T follicular helper cell (primary cell): ENCODE data around the gene NDUFAF4.
A peak's percentile ranks its signal among the peaks of the same experiment; 100 is the strongest.

Source experiments
- DNase-seq: peaks from one replicate; pipeline ENCODE4 v3.0.0-alpha.2; 2020; ENCODE audit warnings: low read depth
- total RNA-seq, 2 experiments: gene quantifications; one replicate each; lab custom pipeline; 2026; lab: John Stamatoyannopoulos, UW

Gene NDUFAF4
- total RNA-seq: 21.5 to 72.3 reads per million in 2 experiments

DNA sequence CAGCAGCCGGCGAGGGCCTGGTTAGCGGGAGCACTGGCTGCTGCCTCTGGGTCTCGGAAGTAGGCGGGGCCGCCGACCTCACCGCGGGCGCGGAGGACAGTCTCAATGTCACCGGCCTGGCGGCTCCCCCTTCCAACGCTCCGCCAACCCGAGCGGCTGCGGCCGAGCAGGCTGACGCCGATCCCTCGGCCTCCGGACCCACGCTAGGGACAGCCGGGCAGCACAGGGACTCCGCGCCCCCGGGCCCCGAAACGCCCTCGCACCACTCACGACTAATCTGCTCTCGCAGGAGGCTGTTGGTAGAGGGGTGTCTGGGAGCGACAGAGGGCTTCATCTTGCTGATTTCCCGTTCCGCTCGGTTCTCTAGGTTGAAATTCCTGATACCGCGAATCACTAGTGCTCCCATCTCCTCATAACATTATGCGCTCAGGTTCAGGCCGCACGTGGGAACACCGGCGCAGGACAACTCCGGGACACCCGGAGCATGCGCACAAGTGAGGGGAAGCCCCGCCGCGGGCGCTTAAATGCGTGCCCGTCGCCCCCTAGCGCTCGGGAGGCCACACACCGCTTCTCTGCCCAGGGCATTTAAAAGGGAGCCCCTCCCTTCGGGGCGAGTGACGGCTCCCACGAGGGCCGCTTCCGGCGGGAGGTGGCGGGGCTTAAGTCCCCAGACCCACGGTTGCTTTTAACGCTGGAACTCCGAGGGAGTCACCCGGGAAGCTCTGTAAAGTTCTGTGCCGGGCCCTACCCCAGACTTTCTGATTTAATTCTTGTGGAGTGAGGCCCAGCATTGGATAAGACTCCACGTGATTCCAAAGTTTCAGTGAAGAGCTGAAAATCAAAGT is at the start of gene NDUFAF4:
NDUFAF4 (minus strand) TSS at position 496 of the 845 bp plus-strand sequence; CDS start at position 406, 90 bp downstream.
- peak; percentile 94 for DNase-seq

DNA sequence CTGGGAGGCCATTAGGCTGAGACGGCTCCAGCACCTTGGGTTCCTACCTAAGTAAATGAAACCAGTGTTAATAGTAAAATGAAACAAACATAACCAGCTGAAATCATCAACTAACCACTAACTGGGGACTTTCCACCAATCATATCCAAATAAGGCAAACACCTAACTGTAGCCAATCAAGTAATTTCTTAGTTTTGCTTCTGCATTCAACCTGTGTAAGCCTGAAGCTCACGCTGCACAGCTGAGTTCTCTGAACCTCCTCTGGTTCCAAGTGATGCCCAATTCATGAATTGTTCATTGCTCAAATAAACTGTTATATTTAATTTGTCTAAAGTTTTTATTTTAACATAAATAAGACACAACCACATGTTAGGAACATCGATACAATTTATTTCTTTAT is 49.4 kb upstream of the NDUFAF4 start:
- no peak for DNase-seq

DNA sequence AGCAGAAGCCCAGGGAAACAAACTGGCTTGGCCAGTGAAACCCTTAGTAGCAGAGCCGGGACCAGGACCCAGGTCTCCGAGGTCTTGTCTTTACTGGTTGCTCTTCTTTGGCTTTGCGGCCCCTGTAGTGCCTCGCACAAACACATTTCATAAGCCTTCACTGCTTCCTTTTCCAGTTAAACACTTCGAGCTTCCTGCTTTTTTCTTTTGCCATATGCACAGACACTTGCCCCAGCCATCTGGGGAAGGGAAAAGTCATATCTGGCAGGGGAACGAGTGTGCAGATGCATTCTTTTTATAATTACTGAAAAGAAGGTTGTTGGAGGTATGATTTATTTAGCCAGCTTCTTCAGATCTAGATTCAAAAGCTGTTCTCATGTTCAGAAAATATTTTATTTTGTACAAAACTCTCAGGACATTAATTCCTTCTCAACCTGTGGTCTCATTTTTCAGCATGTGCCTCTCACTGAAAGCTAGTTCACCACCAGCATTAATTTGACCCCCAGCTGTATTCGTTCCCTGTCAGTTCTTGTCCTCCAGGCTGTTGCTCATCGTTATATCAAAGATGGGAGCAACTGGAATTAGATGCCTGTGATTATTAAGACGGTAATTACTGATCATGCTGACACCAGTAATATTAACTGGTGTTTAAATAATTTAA is 46.0 kb upstream of the NDUFAF4 start:
- no peak for DNase-seq

DNA sequence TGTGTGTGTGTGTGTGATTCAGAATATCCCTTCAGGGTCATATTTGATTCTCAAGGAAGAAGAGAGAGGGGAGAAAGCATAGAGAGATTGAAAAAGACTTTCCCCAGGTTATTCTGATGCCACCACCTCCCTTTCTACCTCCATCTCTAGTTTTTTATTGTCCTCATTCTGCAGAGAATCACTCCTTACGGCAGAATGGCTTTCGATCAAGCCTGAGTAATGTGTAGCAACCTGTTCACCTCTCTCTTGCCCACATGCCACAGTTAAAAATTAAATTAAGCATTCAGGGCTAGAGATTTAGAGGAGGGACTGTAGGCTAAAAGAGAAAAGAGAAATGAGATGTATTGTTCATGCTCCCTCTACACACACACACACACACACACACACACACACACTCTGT is 45.0 kb upstream of the NDUFAF4 start:
- DNase-seq: no peak

DNA sequence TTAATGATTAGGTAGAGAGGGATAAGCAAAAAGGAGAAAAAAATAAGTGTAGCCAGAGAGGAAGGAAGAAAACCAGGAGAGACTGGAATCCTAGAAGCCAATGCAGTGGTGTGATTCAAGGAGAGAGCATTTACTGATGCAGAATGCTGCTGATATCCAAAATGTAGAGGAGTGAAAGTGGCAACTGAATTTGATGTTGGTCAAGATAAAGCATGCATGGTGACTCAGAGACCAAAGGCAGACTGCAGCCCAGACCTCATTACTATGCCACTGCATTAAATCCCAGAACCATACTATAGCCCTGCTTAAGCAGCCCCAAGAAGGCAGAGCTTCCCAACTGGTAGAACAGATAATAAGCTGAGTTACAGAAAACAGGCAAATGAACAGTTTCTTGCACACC is 42.6 kb upstream of the NDUFAF4 start:
- no peak for DNase-seq

DNA sequence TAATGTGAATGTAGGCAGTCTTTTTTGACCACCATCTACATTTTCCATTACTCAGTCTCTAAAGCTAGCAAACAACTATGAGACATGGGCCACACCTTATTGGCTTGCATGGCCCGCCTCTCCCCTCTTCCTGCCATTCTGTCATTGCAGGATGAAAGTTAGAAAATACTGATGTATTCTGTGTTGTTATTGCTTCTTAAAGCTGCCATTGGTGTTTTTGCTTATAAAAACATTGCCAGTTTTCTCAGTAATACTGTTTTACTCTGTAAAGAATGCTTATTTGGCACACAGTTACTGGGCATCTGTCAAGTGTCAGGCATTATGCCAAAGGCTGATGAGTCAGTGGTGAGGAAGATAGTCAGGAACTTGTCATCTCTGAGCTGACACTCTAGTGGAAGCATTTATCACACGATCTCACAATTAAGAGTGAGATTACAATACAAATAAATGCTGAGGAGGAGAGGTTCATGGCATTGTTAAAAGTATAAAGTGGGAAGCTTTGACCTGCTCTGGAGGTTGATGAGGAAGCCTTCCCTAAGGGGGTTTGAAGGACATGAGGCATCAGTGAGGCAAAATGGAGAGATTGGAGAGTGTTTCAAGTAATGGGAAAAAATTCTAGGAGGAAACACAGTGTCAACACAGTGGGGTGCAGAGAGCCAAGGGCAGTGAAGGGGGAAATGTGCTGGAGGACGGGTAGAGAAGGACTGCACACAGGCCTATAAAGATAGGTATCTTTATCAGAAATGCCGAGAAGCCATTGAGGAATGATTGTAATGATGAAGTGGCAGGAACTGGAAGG is 41.5 kb upstream of the NDUFAF4 start:
- DNase-seq: no peak

DNA sequence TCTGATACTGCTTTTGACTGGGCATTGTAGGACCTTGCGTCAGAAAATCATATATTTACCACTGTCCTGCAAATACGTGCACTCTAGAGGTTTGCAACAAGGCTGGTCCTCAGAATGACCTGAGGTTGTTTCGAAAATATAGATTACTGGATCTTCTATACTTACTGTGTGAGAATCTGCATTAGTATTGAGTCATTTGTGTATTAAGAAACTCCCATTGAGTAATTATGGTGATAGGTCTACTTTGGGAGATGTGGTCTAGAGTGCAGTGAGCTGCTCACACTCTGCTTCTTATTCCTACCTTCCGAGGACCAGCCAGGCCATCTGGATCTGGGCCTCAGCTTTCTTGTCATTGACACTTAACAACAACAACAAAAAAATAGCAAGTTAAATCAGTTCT is 36.4 kb upstream of the NDUFAF4 start:
- no peak for DNase-seq

DNA sequence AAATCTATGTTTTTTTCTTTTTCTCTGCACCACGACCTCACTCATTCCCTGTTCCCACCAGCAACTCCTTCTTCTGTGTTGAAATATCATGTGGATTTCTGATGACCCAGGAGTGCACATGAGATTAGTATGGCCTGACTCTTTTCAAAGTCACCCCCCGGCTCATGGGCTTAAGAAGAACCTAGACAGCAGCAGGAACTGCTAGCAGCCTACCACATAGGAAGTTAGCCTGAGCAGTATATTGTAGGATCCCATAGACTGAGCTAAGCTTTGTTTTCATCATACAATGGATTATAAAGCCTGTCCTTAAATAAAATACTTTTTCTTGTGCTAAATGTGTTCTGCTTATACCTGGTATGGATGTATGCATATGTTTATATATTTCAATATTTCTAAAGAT is 33.5 kb upstream of the NDUFAF4 start:
- no peak for DNase-seq

DNA sequence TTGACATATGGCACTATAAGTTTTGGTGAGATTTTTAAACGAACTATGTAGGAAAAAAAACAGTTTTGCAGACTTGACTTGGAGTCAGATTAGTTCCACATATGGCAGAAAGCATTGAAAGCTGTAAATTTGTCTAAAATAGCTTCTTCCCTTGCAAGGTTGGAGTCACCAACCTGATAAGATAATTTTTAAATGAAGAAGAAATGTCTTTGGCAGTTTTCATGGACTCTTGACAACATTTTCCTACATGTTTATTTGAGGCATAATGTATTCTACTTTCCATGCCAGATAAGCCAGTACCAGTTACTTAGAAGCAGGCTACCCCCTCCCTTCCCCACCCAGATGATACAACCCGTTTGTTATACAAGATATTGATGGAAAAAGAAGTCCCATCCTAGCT is 32.0 kb upstream of the NDUFAF4 start:
- no peak for DNase-seq

DNA sequence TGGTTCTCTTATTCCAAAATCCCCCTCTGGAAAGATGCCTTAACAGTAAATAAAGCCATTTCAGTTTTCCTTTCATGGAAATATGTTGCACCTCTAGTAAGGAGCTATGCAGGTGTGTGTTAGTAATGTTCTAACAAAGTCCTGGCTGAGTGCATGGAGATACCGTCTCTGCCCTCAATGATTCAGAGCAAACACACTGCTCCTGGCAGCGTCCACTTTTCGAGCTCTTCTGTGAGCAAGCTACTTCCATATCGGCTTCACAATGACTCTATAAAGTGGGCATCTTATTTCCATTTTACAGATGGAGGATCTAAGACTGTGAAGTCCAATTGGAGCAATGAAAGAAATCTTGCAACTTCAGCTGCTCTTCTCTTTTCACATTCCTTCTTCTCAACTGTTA is 30.0 kb upstream of the NDUFAF4 start:
- no peak for DNase-seq

DNA sequence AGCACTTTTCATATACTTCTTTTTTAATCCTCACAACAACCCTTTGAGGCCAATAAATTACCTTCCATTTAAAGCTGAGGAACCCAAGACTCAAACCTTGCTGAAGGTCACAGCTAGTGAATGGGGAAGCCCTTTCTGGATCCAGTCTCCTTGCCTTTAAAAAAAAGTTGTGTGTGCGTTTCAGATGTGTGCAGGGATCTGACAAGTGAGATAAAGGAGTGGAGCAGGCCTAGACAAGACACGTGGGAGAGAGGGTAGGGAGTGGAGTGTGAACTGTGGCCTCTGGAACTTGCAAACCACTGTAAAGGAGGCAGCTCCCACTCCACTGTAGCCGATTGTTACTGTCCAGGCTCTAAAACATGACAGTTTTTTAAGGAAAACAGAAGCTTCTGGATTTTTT is 28.7 kb upstream of the NDUFAF4 start:
- no peak for DNase-seq

DNA sequence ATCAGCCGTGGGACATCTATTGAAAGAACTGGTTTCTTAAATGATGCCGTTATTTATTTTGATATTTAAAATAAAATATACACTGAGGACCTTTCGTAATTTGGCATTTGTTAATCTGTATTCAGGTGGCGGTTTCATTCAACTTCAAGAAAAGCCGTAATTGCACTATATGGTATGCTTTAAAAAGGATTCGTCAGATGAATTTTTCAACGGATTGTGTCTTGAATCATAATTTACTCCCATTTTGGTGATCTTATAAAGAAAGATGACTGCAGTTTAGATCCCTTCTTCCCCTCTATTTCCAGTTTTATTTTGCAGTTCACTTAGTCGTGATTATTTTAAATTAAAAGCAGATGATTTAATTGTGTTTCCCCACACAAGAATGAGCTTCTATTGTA is 27.6 kb upstream of the NDUFAF4 start:
- DNase-seq: no peak

DNA sequence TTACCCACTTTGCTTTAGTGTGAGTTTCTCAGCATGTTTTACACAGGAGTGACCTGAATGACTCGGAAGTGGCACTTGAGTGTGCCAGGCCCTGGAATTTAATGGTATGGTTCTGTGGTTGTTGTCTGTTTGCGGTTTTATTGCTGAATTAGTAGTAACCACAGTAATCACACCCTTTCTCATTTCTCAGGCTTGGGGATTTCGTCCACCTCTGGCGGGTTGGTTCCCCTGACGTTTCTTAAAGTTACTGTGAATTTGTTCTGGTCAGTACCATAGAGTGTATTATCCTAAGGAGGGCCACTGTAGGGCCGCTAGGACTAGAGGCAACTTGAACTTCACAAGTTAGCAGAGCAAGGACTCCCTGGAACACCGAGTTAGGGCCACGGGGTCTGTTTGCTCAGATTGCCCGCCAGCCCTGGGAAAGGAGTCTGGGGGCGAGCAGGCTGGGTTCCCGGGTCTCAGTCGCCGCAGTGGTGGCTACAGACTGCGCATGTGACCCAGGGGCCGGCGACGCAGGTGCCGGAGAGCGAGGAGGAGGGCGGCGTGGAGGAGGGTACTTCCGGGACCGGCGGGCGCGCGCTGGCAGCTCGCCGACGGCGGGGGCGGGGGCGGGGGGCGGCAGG is 26.3 kb upstream of the NDUFAF4 start:
- DNase-seq: no peak

DNA sequence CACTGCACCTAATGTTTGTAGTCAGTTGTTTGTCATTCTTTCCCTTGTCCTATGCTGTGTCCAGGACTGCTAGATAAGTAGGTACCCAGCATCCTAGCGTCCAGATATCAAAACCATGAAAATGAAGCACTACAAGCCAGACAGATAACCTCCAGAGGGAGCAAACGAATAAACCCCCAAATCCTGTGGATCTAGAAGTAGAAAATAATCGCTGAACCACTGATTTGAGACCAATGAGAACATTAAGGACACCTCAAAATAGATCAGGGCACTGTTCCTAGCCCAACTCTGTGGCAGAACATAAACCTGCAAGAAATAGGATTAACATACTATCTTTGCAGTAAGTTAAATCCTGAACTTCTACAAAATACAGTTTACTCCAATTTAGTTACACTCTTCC is 25.7 kb upstream of the NDUFAF4 start:
- no peak for DNase-seq

DNA sequence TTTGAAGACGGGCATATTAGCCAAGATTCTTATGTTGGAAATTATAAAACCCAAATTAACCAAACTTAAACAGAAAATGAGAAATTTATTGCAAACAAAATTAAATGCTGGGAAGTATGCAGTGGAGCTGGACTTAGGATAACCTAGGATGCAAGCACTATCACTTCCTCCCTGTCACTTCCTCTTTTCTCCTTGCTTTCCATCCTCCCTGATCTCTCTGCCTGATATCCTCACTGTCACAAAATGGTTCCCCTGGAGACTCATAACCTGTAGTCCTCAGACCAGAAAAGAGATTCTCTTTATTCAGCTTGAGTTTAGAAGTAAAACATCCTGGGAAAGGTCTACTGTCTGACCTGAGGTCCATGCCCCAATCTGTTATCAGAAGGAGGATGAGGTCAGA is 19.4 kb upstream of the NDUFAF4 start:
- no peak for DNase-seq

DNA sequence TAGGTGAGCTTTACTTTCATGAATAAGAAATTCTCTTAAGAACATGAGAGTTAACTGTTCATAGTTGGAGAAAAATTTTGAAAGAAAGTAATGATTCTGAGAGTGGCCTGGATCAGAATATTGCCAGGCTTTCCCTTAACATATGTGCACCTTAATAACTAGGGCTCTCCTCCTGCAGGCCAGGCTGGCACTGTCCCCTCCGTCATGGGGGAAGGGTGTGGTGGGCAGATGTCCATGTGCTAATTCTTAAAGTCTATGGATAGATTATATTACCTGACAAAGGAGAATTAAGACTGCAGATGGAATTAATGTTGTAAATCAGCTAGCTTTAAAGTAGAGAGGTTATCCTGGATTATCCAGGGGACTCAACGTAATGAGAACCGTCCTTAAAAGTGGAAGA is 15.9 kb upstream of the NDUFAF4 start:
- DNase-seq: no peak

DNA sequence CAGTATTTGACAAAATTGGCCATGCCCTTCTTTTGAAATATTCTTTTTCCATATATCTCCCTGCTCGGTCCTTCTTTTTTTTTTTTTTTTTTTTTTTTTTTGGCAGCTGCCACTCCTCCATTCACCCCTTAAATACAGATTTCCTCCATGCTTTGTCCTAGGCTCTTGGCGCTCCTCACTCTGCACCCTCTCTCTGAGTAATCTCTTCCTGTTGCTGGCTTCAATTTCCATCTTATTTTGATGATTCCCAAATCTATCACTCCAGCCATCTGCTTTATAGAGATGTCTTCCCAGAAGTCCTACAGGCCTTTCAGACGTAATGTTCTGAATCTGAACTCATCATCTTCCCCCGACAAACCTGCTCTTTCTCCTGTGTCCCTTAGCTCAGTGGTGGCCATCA is 14.1 kb upstream of the NDUFAF4 start:
- DNase-seq: no peak

DNA sequence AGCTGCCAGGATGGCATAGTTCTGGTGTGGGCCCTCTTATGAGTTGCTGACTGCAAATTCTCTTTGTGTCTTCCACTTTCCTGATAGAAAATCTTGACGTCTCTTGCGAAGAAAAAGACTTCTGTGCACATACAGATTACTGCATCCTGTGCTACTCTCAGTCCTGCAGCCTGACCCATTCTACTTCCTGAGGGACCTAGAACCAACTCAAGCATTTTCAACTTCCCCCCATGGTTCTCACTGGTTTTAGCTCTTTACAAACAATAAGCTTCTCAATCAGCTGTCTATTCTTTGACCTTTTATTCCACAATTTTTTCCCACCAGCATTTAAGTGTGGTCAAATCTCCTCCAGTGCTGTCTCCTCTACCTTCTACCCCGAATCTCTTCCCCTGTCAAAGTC is 13.5 kb upstream of the NDUFAF4 start:
- no peak for DNase-seq

DNA sequence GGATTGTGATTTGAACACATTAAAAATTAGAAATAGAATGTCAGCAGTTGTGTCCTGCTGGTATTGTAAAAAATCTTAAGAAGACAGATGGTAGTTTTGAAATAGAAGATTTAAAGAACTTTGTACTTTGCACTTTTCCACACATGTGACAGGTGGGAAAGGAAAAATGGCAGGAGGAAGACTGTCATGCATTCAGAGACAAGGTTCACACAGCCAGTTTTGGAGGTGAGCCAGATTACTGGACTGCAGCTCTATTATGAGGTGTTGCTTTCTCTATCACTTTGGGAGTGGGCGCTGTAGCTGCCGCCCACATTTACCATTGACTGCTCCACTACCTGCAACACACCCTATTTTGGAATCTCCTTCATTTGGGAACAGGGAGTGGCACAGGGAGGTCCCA is 12.1 kb upstream of the NDUFAF4 start:
- no peak for DNase-seq

DNA sequence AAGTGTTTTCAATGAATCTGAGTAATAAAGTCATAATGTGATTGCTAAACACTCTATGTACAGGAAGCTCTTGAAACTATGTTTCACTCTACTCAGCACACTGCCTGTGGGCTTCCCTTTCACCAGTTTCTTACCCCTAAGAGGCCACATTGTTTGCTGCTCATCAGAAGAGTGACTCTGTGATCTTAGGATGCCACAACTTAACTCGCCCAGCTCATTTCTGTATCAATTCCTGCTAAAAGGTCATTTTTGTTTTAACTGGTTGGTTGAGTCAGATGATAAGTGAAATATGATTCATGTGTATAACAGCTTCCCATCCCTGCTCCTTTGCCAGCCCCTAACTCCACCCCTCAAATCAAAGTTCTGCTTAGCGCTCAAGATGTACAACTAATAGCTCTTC is 9.8 kb upstream of the NDUFAF4 start:
- no peak for DNase-seq

DNA sequence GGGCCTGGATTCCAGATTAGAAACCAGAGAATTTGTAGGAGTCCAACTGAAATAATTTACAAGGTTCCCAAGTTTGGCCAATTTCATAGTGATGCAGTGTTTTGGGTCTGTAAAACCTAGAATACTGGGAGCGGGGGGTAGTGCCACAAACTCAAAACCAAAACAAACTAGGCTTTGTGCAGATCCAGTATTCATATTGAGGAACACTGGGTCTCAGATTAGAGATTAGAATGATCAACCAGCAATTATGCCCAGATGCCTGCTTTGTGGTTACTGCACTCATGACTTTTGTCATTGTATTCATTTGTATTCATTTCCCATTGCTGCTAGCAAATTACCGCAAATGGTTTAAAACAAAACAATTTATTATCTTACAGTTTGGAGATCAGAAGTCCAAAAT is 3.2 kb upstream of the NDUFAF4 start:
- no peak for DNase-seq

DNA sequence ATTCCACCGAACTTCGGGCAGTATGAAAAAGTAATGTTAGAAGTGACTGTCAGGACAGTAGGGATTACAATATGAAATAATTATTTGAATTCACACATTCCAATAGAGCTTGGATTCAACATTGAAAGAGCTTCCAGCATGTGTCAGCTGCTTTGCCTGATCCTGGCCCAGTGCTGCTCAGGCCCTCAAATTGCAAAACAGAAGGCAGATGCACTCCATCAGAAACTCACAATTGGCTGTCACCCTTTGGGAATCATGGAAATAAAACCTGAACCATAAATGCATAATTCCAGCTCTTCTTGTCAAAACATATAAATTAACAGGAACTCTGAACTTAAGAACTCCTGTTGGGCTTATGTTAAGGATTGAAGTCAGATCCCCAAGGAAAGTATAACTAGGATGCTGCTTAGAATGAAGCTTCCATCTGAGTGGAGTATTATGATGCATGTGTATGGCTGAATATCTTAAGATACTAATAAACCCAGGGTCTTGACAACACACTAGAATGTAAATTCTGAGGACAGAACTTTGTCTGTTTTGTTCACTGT is 1.8 kb upstream of the NDUFAF4 start:
- DNase-seq: no peak
